DND-41 (cell line): Measurements from ENCODE around the gene VPS36.
"Not testable (repeated sequence)": the region's sequence is repeated elsewhere in the genome, so short reads cannot be mapped to it uniquely, and the experiment has no call there.

ENCODE experiments used
- EZH2 ChIP-seq: IDR thresholded peaks from 3 replicates; pipeline ENCODE4 v1.6.1; 2012; ENCODE audit warnings: borderline replicate concordance, low read depth, mild to moderate bottlenecking, moderate library complexity, low read length, inconsistent platforms; ENCODE audit not compliant: severe bottlenecking
- TF ChIP-seq, protein P1 (sequence below): IDR thresholded peaks from 2 replicates; pipeline ENCODE4 v1.5.1; 2012; ENCODE audit warnings: borderline replicate concordance, low read length, moderate library complexity, mild to moderate bottlenecking; ENCODE audit not compliant: poor library complexity, severe bottlenecking; ENCODE audit errors: extremely low read depth

DNA sequence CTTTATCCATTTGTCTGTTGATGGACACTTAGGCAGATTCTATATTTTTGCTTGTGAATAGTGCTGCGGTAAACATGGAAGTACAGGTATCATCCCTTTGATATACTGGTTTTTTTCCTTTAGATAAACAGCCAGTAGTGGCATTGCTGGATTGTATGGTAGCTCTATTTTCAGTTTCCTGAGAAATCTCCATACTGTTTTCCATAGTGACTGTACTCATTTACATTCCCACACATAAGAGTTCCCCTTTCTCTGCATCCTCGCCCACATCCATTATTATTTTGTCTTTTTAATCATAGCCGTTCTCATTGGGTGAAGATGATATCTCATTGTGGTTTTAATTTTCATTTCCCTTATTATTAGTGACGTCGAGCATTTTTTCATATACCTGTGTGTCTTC, 40.6 kb upstream of the VPS36 start:
- not testable (repeated sequence) for TF ChIP-seq EZH2
- TF ChIP-seq, protein P1, sequence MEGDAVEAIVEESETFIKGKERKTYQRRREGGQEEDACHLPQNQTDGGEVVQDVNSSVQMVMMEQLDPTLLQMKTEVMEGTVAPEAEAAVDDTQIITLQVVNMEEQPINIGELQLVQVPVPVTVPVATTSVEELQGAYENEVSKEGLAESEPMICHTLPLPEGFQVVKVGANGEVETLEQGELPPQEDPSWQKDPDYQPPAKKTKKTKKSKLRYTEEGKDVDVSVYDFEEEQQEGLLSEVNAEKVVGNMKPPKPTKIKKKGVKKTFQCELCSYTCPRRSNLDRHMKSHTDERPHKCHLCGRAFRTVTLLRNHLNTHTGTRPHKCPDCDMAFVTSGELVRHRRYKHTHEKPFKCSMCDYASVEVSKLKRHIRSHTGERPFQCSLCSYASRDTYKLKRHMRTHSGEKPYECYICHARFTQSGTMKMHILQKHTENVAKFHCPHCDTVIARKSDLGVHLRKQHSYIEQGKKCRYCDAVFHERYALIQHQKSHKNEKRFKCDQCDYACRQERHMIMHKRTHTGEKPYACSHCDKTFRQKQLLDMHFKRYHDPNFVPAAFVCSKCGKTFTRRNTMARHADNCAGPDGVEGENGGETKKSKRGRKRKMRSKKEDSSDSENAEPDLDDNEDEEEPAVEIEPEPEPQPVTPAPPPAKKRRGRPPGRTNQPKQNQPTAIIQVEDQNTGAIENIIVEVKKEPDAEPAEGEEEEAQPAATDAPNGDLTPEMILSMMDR: not testable (repeated sequence)
